DOHH2 (cell line): ENCODE data around the gene SETD9.

Experiments
- EZH2phosphoT487 ChIP-seq: fragments of 200-600 bp; sonication (generic); IDR thresholded peaks from 2 replicates; pipeline ENCODE4 v1.6.1; 2017; ENCODE audit warnings: borderline replicate concordance, mild to moderate bottlenecking, antibody characterized with exemption, low read length, moderate library complexity, mixed read lengths
- TF ChIP-seq, protein P1 (sequence below): fragments of 200-600 bp; sonication (generic); IDR thresholded peaks from one replicate; pipeline ENCODE4 v1.5.1; 2014; ENCODE audit warnings: antibody characterized with exemption, mild to moderate bottlenecking, low read depth, low read length; ENCODE audit not compliant: poor library complexity, severe bottlenecking

DNA sequence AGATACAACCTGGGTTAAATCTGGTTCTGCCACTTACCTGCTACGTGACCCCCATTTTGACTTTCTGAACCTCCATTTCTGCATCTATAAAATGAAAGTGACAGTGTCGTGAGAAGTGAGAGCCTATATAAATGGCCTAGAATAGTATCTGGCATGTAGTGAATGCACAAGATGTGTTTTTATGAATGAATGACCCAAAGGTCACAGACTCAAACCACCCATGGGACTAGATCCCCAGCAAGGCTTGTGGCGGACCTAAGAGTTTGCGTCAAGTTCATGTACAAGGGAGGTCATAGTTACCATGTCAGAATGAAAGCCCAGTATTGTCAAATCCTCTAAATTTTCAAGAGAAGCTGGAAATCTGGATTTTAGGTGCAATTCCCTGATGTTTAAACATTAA lies 11.2 kb upstream of the SETD9 start:
- TF ChIP-seq, protein P1, sequence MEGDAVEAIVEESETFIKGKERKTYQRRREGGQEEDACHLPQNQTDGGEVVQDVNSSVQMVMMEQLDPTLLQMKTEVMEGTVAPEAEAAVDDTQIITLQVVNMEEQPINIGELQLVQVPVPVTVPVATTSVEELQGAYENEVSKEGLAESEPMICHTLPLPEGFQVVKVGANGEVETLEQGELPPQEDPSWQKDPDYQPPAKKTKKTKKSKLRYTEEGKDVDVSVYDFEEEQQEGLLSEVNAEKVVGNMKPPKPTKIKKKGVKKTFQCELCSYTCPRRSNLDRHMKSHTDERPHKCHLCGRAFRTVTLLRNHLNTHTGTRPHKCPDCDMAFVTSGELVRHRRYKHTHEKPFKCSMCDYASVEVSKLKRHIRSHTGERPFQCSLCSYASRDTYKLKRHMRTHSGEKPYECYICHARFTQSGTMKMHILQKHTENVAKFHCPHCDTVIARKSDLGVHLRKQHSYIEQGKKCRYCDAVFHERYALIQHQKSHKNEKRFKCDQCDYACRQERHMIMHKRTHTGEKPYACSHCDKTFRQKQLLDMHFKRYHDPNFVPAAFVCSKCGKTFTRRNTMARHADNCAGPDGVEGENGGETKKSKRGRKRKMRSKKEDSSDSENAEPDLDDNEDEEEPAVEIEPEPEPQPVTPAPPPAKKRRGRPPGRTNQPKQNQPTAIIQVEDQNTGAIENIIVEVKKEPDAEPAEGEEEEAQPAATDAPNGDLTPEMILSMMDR, result no peak
- TF ChIP-seq EZH2phosphoT487, result no peak
